GM23338 (cell line): ENCODE measurements around the gene SLC25A25. TPM values are rescaled to one million over a fixed set of nuclear protein-coding genes. Genes with fewer than 3 reads are reported as not detected.

Experiments
- ATAC-seq: fragments of 200-7000 bp; cut with Tn5 transposase; 3 replicates; pipeline ENCODE4 v1.9.1; 2020
- DNase-seq: peaks from one replicate; pipeline ENCODE4 v3.0.0-alpha.2; 2015; ENCODE audit warnings: low spot score
- H2AFZ ChIP-seq: fragments of 200-600 bp; sonication (generic); 2 replicates; pipeline ENCODE4 v1.8.0; 2016; ENCODE audit warnings: antibody characterized with exemption, mild to moderate bottlenecking, moderate library complexity
- H3F3A ChIP-seq: fragments of 200-600 bp; sonication (generic); replicated peaks from 2 replicates; pipeline ENCODE4 v1.8.0; 2017; ENCODE audit warnings: antibody characterized with exemption, mixed run types, low read depth
- H3K27ac ChIP-seq: fragments of 200-600 bp; sonication (generic); 2 replicates; pipeline ENCODE4 v1.6.1; 2016; ENCODE audit warnings: low read depth
- H3K27me3 ChIP-seq: fragments of 200-600 bp; sonication (generic); 2 replicates; pipeline ENCODE4 v1.8.0; 2016; ENCODE audit warnings: mild to moderate bottlenecking, mixed run types, moderate library complexity; ENCODE audit not compliant: insufficient read depth
- H3K36me3 ChIP-seq: fragments of 200-600 bp; sonication (generic); 2 replicates; pipeline ENCODE4 v1.8.0; 2016; ENCODE audit warnings: mild to moderate bottlenecking; ENCODE audit not compliant: insufficient read depth
- H3K4me1 ChIP-seq: fragments of 200-600 bp; sonication (generic); 2 replicates; pipeline ENCODE4 v1.8.0; 2016; ENCODE audit warnings: mild to moderate bottlenecking, moderate library complexity; ENCODE audit not compliant: insufficient read depth
- H3K4me2 ChIP-seq: fragments of 200-600 bp; sonication (generic); 2 replicates; pipeline ENCODE4 v1.7.1; 2017; ENCODE audit warnings: mixed run types
- H3K4me3 ChIP-seq: fragments of 200-600 bp; sonication (generic); 2 replicates; pipeline ENCODE4 v1.6.1; 2016; ENCODE audit warnings: mixed run types
- H3K79me2 ChIP-seq: fragments of 200-600 bp; sonication (generic); replicated peaks from 2 replicates; pipeline ENCODE4 v1.8.0; 2017; ENCODE audit warnings: mild to moderate bottlenecking; ENCODE audit not compliant: insufficient read depth
- H3K9me2 ChIP-seq: fragments of 200-600 bp; sonication (generic); 2 replicates; pipeline ENCODE4 v1.8.0; 2017; ENCODE audit not compliant: insufficient read depth
- H4K20me1 ChIP-seq: fragments of 200-600 bp; sonication (generic); replicated peaks from 2 replicates; pipeline ENCODE4 v1.8.0; 2017; ENCODE audit warnings: mild to moderate bottlenecking; ENCODE audit not compliant: insufficient read depth
- H3K27ac Mint-ChIP-seq: 2 replicates; pipeline ENCODE4 v1.8.0; 2020; ENCODE audit warnings: inconsistent platforms, mild to moderate bottlenecking, moderate library complexity, mixed read lengths
- H3K27me3 Mint-ChIP-seq: 3 replicates; pipeline ENCODE4 v1.8.0; 2022; ENCODE audit warnings: low read depth, mild to moderate bottlenecking, moderate library complexity, mixed read lengths, inconsistent platforms; ENCODE audit not compliant: insufficient read depth, poor library complexity
- H3K36me3 Mint-ChIP-seq: 3 replicates; pipeline ENCODE4 v1.8.0; 2021; ENCODE audit warnings: low read depth, mild to moderate bottlenecking, inconsistent platforms, moderate library complexity, mixed read lengths
- H3K4me1 Mint-ChIP-seq: 3 replicates; pipeline ENCODE4 v1.8.0; 2020; ENCODE audit warnings: mild to moderate bottlenecking, inconsistent platforms, mixed read lengths
- H3K4me3 Mint-ChIP-seq: 3 replicates; pipeline ENCODE4 v1.8.0; 2021; ENCODE audit warnings: moderate library complexity, mild to moderate bottlenecking, inconsistent platforms, mixed read lengths
- H3K9me3 Mint-ChIP-seq: 3 replicates; pipeline ENCODE4 v1.8.0; 2020; ENCODE audit warnings: moderate library complexity, mild to moderate bottlenecking, inconsistent platforms, mixed read lengths
- CREB1 ChIP-seq: fragments of 250-450 bp; sonication (Bioruptor Pico); IDR thresholded peaks from 2 replicates; pipeline ENCODE4 v1.5.0; 2020; ENCODE audit warnings: low read depth, mild to moderate bottlenecking, moderate library complexity
- EZH2phosphoT487 ChIP-seq: fragments of 200-600 bp; sonication (generic); IDR thresholded peaks from one replicate; pipeline ENCODE4 v1.8.1; 2018; ENCODE audit warnings: antibody characterized with exemption; ENCODE audit not compliant: unreplicated experiment
- NANOG ChIP-seq: IDR thresholded peaks from 2 replicates; pipeline ENCODE4 v1.6.1; 2016; ENCODE audit warnings: antibody characterized with exemption, borderline replicate concordance
- polyA plus RNA-seq: library from polyadenylated mRNA; unstranded; fragments of >200 nt; fragmentation: Nextera tagmentation; extraction: Ambion mirVana; gene quantifications from 2 replicates; pipeline ENCODE4 v1.2.1, GENCODE V29; 2016
- total RNA-seq: library from RNA; depleted of rRNA; stranded (reverse); fragments of >200 nt; shearing (Covaris generic); gene quantifications from 2 replicates; pipeline ENCODE4 v1.2.3, GENCODE V29; 2014
- TF ChIP-seq, protein P1 (sequence below): fragments of 250-450 bp; sonication (Bioruptor Pico); IDR thresholded peaks from 2 replicates; pipeline ENCODE4 v1.5.0; 2020; ENCODE audit warnings: mild to moderate bottlenecking, moderate library complexity
- TF ChIP-seq, protein P2 (sequence below): IDR thresholded peaks from 2 replicates; pipeline ENCODE4 v1.6.1; 2016; ENCODE audit warnings: antibody characterized with exemption
- TF ChIP-seq, protein P3 (sequence below), 2 experiments: fragments of 200-600 bp in 1 of 2; sonication (generic) in 1 of 2; conservative IDR thresholded peaks; 2 replicates each; pipeline versions ENCODE4 v1.5.1 to v1.6.1; 2016 to 2017; ENCODE audit warnings: antibody characterized with exemption in 2 of 2, low read depth in 2 of 2, mild to moderate bottlenecking in 2 of 2, moderate library complexity in 1 of 2

The SLC25A25 gene
- total and polyA plus RNA-seq, 2 experiments from 2014 or later, result 7.1 to 27.0 TPM

DNA sequence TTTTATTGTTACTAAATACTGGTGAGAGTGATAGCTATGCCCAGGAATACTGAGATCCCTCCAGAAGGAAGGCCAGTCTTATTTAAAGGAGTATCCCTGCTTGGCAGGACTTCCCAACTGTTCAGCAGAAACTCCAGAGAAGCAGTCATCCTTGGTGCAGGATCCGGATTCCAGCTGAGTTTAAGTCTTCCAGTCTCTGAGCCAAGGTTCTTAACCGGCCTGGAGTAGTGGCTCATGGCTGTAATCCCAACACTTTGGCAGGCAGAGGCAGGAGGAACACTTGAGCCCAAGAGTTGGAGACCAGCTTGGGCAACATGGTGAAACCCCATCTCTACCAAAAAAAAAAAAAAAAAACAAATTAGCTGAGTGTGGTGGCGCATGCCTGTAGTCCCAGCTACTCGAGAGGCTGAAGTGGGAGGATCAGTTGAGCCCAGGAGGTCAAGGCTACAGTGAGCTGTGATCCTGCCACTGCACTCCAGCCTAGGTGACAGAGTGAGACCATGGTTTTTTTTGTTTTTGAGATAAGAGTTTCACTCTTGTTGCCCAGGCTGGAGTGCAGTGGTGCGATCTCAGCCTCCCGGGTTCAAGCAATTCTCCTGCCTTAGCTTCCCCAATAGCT is 8.6 kb upstream of the SLC25A25 start (continued):
- TF ChIP-seq EZH2phosphoT487, result no peak
- TF ChIP-seq NANOG, result no peak

DNA sequence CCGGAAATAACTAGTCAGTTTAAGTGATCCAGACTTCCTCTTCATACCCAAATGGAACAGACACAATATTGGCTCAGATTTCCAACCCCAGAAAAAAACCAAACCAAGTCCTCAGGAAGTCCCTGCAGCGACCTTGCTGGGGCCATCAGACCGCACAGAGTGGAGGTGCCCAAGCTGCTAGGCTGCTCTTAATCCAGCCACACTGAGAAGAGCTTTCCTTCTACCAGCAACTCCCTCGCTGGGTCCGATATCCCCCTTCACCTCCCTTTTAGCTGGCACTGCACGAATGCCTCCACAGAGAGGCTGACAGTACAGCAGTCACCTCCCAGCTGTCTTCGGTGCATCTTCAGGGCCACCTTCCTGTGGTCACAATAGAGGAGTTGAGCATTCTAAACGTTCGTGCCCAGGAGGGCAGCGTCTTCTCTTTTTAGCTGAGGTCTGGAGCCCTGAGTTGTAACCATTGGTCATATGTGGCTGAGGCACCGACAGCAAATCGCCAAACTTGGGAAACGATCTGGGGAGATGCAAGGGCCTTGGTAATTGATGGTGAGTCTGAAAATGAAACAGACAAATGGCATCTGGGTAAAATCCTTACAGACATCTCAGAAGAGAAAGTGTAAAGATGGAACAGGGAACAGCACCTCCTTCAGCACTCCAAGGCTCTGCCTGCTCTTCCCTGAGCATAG is 6.6 kb upstream of the SLC25A25 start:
- Histone ChIP-seq H3K9me2 (peaks cover 5% of the 10 kb centered on the region; the same call in 1 of the 2 replicates), H3K4me2 (no peak overlapping the region), H3K4me3 (no peak overlapping the region), H3K79me2 (peaks cover 10% of the 10 kb centered on the region; the same call in 1 of the 2 replicates), H3K27ac (no peak overlapping the region), H3F3A (peaks cover 5% of the 10 kb centered on the region; the same call in 1 of the 2 replicates), H4K20me1 (no peaks in the 10 kb centered on the region), H3K36me3 (no peaks in the 10 kb centered on the region), H3K4me1 (peaks cover 8% of the 10 kb centered on the region; the same call in 1 of the 2 replicates), H3K27me3 (no peaks in the 10 kb centered on the region), H2AFZ (no peak overlapping the region)
- peaks cover 8% of the 10 kb centered on the region for H3K27me3 Mint-ChIP-seq
- no peak for DNase-seq
- no peaks in the 10 kb centered on the region for H3K36me3 Mint-ChIP-seq
- H3K27ac Mint-ChIP-seq, result no peak overlapping the region
- H3K4me1 Mint-ChIP-seq, result peaks cover 28% of the 10 kb centered on the region
- TF ChIP-seq, protein P1, sequence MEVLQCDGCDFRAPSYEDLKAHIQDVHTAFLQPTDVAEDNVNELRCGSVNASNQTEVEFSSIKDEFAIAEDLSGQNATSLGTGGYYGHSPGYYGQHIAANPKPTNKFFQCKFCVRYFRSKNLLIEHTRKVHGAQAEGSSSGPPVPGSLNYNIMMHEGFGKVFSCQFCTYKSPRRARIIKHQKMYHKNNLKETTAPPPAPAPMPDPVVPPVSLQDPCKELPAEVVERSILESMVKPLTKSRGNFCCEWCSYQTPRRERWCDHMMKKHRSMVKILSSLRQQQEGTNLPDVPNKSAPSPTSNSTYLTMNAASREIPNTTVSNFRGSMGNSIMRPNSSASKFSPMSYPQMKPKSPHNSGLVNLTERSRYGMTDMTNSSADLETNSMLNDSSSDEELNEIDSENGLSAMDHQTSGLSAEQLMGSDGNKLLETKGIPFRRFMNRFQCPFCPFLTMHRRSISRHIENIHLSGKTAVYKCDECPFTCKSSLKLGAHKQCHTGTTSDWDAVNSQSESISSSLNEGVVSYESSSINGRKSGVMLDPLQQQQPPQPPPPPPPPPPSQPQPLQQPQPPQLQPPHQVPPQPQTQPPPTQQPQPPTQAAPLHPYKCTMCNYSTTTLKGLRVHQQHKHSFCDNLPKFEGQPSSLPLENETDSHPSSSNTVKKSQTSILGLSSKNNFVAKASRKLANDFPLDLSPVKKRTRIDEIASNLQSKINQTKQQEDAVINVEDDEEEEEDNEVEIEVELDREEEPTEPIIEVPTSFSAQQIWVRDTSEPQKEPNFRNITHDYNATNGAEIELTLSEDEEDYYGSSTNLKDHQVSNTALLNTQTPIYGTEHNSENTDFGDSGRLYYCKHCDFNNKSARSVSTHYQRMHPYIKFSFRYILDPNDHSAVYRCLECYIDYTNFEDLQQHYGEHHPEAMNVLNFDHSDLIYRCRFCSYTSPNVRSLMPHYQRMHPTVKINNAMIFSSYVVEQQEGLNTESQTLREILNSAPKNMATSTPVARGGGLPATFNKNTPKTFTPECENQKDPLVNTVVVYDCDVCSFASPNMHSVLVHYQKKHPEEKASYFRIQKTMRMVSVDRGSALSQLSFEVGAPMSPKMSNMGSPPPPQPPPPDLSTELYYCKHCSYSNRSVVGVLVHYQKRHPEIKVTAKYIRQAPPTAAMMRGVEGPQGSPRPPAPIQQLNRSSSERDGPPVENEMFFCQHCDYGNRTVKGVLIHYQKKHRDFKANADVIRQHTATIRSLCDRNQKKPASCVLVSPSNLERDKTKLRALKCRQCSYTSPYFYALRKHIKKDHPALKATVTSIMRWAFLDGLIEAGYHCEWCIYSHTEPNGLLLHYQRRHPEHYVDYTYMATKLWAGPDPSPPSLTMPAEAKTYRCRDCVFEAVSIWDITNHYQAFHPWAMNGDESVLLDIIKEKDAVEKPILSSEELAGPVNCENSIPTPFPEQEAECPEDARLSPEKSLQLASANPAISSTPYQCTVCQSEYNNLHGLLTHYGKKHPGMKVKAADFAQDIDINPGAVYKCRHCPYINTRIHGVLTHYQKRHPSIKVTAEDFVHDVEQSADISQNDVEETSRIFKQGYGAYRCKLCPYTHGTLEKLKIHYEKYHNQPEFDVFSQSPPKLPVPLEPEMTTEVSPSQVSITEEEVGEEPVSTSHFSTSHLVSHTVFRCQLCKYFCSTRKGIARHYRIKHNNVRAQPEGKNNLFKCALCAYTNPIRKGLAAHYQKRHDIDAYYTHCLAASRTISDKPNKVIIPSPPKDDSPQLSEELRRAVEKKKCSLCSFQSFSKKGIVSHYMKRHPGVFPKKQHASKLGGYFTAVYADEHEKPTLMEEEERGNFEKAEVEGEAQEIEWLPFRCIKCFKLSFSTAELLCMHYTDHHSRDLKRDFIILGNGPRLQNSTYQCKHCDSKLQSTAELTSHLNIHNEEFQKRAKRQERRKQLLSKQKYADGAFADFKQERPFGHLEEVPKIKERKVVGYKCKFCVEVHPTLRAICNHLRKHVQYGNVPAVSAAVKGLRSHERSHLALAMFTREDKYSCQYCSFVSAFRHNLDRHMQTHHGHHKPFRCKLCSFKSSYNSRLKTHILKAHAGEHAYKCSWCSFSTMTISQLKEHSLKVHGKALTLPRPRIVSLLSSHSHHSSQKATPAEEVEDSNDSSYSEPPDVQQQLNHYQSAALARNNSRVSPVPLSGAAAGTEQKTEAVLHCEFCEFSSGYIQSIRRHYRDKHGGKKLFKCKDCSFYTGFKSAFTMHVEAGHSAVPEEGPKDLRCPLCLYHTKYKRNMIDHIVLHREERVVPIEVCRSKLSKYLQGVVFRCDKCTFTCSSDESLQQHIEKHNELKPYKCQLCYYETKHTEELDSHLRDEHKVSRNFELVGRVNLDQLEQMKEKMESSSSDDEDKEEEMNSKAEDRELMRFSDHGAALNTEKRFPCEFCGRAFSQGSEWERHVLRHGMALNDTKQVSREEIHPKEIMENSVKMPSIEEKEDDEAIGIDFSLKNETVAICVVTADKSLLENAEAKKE (CRISPR knock-in tag), result no peak
- TF ChIP-seq, protein P2, sequence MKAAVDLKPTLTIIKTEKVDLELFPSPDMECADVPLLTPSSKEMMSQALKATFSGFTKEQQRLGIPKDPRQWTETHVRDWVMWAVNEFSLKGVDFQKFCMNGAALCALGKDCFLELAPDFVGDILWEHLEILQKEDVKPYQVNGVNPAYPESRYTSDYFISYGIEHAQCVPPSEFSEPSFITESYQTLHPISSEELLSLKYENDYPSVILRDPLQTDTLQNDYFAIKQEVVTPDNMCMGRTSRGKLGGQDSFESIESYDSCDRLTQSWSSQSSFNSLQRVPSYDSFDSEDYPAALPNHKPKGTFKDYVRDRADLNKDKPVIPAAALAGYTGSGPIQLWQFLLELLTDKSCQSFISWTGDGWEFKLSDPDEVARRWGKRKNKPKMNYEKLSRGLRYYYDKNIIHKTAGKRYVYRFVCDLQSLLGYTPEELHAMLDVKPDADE, result no peak
- TF ChIP-seq, protein P3, sequence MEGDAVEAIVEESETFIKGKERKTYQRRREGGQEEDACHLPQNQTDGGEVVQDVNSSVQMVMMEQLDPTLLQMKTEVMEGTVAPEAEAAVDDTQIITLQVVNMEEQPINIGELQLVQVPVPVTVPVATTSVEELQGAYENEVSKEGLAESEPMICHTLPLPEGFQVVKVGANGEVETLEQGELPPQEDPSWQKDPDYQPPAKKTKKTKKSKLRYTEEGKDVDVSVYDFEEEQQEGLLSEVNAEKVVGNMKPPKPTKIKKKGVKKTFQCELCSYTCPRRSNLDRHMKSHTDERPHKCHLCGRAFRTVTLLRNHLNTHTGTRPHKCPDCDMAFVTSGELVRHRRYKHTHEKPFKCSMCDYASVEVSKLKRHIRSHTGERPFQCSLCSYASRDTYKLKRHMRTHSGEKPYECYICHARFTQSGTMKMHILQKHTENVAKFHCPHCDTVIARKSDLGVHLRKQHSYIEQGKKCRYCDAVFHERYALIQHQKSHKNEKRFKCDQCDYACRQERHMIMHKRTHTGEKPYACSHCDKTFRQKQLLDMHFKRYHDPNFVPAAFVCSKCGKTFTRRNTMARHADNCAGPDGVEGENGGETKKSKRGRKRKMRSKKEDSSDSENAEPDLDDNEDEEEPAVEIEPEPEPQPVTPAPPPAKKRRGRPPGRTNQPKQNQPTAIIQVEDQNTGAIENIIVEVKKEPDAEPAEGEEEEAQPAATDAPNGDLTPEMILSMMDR (conservative IDR thresholded peaks at IDR 0.05; ENCODE audit: low read depth in 2 of 2), result no peak
- no peak for TF ChIP-seq CREB1 (CRISPR knock-in tag)
- no peak overlapping the region for H3K4me3 Mint-ChIP-seq
- no peak for ATAC-seq
- H3K9me3 Mint-ChIP-seq, result no peaks in the 10 kb centered on the region
